ENCODE measurements around the gene EHD2.

Gene EHD2

GRCh38 chr19:47790398-47790814 lies 77.2 kb downstream of the EHD2 start:
- TF ChIP-seq CTCF (IDR thresholded peaks at IDR 0.05; ENCODE audit: unreplicated experiment in 3 of 3): peak; percentile 64 to 68 (median 66)
- H3K36me3 Mint-ChIP-seq (ENCODE audit: low read depth): peaks cover 6% of the 10 kb centered on the region
- peaks cover 6% of the 10 kb centered on the region for H3K27me3 Mint-ChIP-seq (ENCODE audit: low read depth)
- no peaks in the 10 kb centered on the region for H3K9me3 Mint-ChIP-seq
- no peak overlapping the region for H3K4me3 Mint-ChIP-seq
- H3K4me1 Mint-ChIP-seq: peaks cover 11% of the 10 kb centered on the region
- no peak overlapping the region for H3K27ac Mint-ChIP-seq

- peaks cover 9% of the 10 kb centered on the region for H3K36me3 Mint-ChIP-seq (ENCODE audit: low read depth)
- H3K27me3 Mint-ChIP-seq (ENCODE audit: low read depth): peaks cover 3% of the 10 kb centered on the region
- H3K4me1 Mint-ChIP-seq: peaks cover 10% of the 10 kb centered on the region
- H3K4me3 Mint-ChIP-seq: no peak overlapping the region
- no peak overlapping the region for H3K27ac Mint-ChIP-seq
- TF ChIP-seq CTCF (IDR thresholded peaks at IDR 0.05; ENCODE audit: unreplicated experiment in 3 of 3): no peak
- H3K9me3 Mint-ChIP-seq: no peaks in the 10 kb centered on the region
Observed at GRCh38 chr19:47792616-47793015, 79.4 kb downstream of the EHD2 start.

Measured in nephron (organoid).